MM.1S (cell line): ENCODE measurements around the gene YWHAH.

Experiments used
- DNase-seq: peaks from one replicate; pipeline ENCODE4 v3.0.0-alpha.2; 2015
- H2AFZ ChIP-seq: fragments of 300-600 bp; sonication (generic); 2 replicates; pipeline ENCODE4 v1.6.0; 2016; ENCODE audit warnings: antibody characterized with exemption, low read length
- H3F3A ChIP-seq: fragments of 300-600 bp; sonication (generic); 2 replicates; pipeline ENCODE4 v1.6.1; 2016; ENCODE audit warnings: mild to moderate bottlenecking, antibody characterized with exemption, low read length, moderate library complexity, mixed read lengths; ENCODE audit not compliant: insufficient read depth
- H3K27ac ChIP-seq: fragments of 300-600 bp; sonication (generic); 2 replicates; pipeline ENCODE4 v1.5.1; 2016; ENCODE audit warnings: mild to moderate bottlenecking, low read length
- H3K27me3 ChIP-seq: fragments of 300-600 bp; sonication (generic); replicated peaks from 2 replicates; pipeline ENCODE4 v1.6.0; 2016; ENCODE audit warnings: low read length; ENCODE audit not compliant: insufficient read depth
- H3K36me3 ChIP-seq: fragments of 300-600 bp; sonication (generic); replicated peaks from 2 replicates; pipeline ENCODE4 v1.6.1; 2016; ENCODE audit warnings: mild to moderate bottlenecking, low read length, mixed read lengths; ENCODE audit not compliant: insufficient read depth
- H3K4me1 ChIP-seq: fragments of 300-600 bp; sonication (generic); 2 replicates; pipeline ENCODE4 v1.6.1; 2016; ENCODE audit warnings: low read length, mixed read lengths
- H3K4me2 ChIP-seq: fragments of 300-600 bp; sonication (generic); 2 replicates; pipeline ENCODE4 v1.6.0; 2016; ENCODE audit warnings: low read depth, low read length
- H3K4me3 ChIP-seq: fragments of 300-600 bp; sonication (generic); 2 replicates; pipeline ENCODE4 v1.5.1; 2016; ENCODE audit warnings: low read length, mixed read lengths
- H3K79me2 ChIP-seq: fragments of 300-600 bp; sonication (generic); 2 replicates; pipeline ENCODE4 v1.6.1; 2016; ENCODE audit warnings: mixed run types, low read length, mixed read lengths
- H3K9ac ChIP-seq: fragments of 300-600 bp; sonication (generic); 2 replicates; pipeline ENCODE4 v1.6.1; 2016; ENCODE audit warnings: low read length, mixed read lengths
- H3K9me2 ChIP-seq: fragments of 300-600 bp; sonication (generic); replicated peaks from 2 replicates; pipeline ENCODE4 v1.6.1; 2016; ENCODE audit warnings: mild to moderate bottlenecking, low read length, mixed read lengths; ENCODE audit not compliant: insufficient read depth
- H3K9me3 ChIP-seq: fragments of 300-600 bp; sonication (generic); replicated peaks from 2 replicates; pipeline ENCODE4 v1.6.1; 2016; ENCODE audit warnings: mild to moderate bottlenecking, low read length, mixed read lengths; ENCODE audit not compliant: insufficient read depth
- H4K20me1 ChIP-seq: fragments of 300-600 bp; sonication (generic); 2 replicates; pipeline ENCODE4 v1.6.1; 2016; ENCODE audit warnings: mild to moderate bottlenecking, low read length, moderate library complexity, mixed read lengths; ENCODE audit not compliant: insufficient read depth
- CTCF ChIP-seq: fragments of 300-600 bp; sonication (generic); IDR thresholded peaks from 2 replicates; pipeline ENCODE4 v1.5.1; 2016; ENCODE audit warnings: antibody characterized with exemption, low read length, mixed read lengths
- EZH2 ChIP-seq: fragments of 300-600 bp; sonication (generic); optimal IDR thresholded peaks from 2 replicates; pipeline ENCODE3; 2017; ENCODE audit warnings: low read depth, mild to moderate bottlenecking, antibody characterized with exemption, low read length, mixed read lengths
- EZH2phosphoT487 ChIP-seq: fragments of 300-600 bp; sonication (generic); IDR thresholded peaks from 2 replicates; pipeline ENCODE4 v1.6.1; 2018; ENCODE audit warnings: antibody characterized with exemption, low read length

YWHAH gene

GRCh38 chr22:31912407-31912743, 32.0 kb upstream of the YWHAH start:
- H4K20me1 ChIP-seq: no peaks in the 10 kb centered on the region
- H3K4me2 ChIP-seq: no peak overlapping the region
- H3F3A ChIP-seq: no peaks in the 10 kb centered on the region
- H3K4me1 ChIP-seq: peaks cover 6% of the 10 kb centered on the region; the same call in 1 of the 2 replicates
- no peak overlapping the region for H3K4me3 ChIP-seq
- no peak for TF ChIP-seq CTCF
- no peak for TF ChIP-seq EZH2
- no peak for TF ChIP-seq EZH2phosphoT487
- H3K79me2 ChIP-seq: no peaks in the 10 kb centered on the region
- no peak overlapping the region for H3K27ac ChIP-seq
- H3K36me3 ChIP-seq: no peaks in the 10 kb centered on the region
- no peaks in the 10 kb centered on the region for H3K9me2 ChIP-seq
- H2AFZ ChIP-seq: no peak overlapping the region
- no peaks in the 10 kb centered on the region for H3K9me3 ChIP-seq
- DNase-seq: no peak
- H3K27me3 ChIP-seq: no peaks in the 10 kb centered on the region
- no peak overlapping the region for H3K9ac ChIP-seq

DNA sequence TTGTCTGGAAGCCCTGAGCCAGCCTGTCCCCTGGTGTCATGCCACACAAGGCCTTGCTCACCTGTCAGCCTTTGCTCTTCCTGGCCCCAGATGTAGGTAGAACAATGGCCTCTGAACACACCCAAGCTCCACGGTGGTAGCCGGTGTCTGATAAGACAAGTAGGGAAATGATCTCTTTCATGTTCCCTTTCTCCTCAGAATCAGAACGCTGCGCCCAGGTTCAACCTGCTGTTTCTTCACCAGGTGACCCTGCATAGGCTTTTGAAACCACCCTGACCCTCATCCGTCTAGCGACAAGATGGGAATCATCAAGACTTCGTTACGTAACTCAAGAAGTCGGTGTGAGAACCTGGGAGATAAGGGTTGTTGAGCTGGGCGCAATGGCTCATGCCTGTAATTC, 28.7 kb upstream of the YWHAH start:
- no peak overlapping the region for H3K4me2 ChIP-seq
- H3K4me1 ChIP-seq: peaks cover 10% of the 10 kb centered on the region; the same call in 1 of the 2 replicates
- no peaks in the 10 kb centered on the region for H3K27me3 ChIP-seq

DNA sequence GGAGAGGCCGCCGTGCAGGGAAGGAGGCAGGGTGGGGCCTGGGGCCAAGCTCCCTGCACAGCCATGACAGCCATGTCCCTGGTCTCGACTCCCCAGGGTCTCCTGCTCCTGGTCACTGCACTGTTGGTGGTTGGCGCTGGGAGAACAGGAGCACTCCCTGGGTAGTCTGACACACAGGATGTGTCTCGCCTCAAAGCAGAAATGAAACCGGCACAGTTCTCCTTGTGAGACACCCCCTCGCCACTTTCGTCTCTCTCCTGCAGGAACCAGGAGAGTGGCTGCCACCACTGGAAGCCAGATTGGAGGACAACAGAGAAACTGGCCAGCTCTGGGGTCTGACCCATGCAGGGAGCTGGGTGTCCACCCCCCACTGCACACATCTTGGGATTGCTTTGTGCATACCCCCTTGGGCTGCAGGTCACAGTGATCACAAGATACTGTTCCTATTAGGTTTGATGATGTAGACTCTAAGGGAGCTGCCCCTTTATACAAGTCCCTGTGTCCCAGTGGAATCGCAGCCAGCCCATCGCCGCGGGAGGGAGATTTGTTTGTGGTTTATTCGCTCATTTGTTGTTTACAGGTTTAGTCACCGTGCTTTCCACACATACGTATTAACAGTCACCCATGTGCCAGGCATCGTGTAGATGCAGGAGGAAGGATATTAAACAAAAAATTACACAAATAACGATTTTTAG, 27.0 kb upstream of the YWHAH start:
- H3F3A ChIP-seq: no peaks in the 10 kb centered on the region
- H3K4me1 ChIP-seq: peaks cover 10% of the 10 kb centered on the region; the same call in 1 of the 2 replicates
- H3K4me3 ChIP-seq: peak overlapping the region; percentile 16; the same call in 1 of the 2 replicates
- 0 out of 2 replicates have a peak overlapping the region, but pooled peaks have one; percentile 16 for H2AFZ ChIP-seq
- no peak for TF ChIP-seq EZH2
- no peak for TF ChIP-seq EZH2phosphoT487
- TF ChIP-seq CTCF: no peak
- no peaks in the 10 kb centered on the region for H3K9me3 ChIP-seq
- H3K79me2 ChIP-seq: no peaks in the 10 kb centered on the region
- H3K4me2 ChIP-seq: peak overlapping the region; percentile 56
- no peak overlapping the region; the same call in 1 of the 2 replicates for H3K9ac ChIP-seq
- H3K27ac ChIP-seq: no peak overlapping the region
- no peaks in the 10 kb centered on the region for H4K20me1 ChIP-seq
- H3K9me2 ChIP-seq: no peaks in the 10 kb centered on the region
- no peaks in the 10 kb centered on the region for H3K27me3 ChIP-seq
- no peaks in the 10 kb centered on the region for H3K36me3 ChIP-seq
- no peak for DNase-seq

More for the DNA sequence above, 28.7 kb upstream of the YWHAH start:
- TF ChIP-seq EZH2 (no peak), CTCF (no peak), EZH2phosphoT487 (no peak)
- Histone ChIP-seq H3K27ac (no peak overlapping the region), H3K9me2 (no peaks in the 10 kb centered on the region), H3F3A (no peaks in the 10 kb centered on the region), H3K79me2 (no peaks in the 10 kb centered on the region), H3K9me3 (no peaks in the 10 kb centered on the region), H3K9ac (no peak overlapping the region), H3K4me3 (no peak overlapping the region), H2AFZ (no peak overlapping the region), H3K36me3 (no peaks in the 10 kb centered on the region), H4K20me1 (no peaks in the 10 kb centered on the region)
- no peak for DNase-seq
